T-helper 22 cell (primary cell): ENCODE results near the gene IL16.
"Not testable (repeated sequence)": the region's sequence is repeated elsewhere in the genome, so short reads cannot be mapped to it uniquely, and the experiment has no call there.

Experiments used
- DNase-seq: peaks from one replicate; pipeline ENCODE4 v3.0.0-alpha.2; 2020; ENCODE audit warnings: low read depth

IL16 gene

GRCh38 chr15:81207987-81208386 lies 11.3 kb downstream of the IL16 start:
- DNase-seq = not testable (repeated sequence)

GRCh38 chr15:81209635-81210034 lies 13.0 kb downstream of the IL16 start:
- no peak for DNase-seq

GRCh38 chr15:81211376-81211775 lies 14.7 kb downstream of the IL16 start:
- DNase-seq = no peak

- DNase-seq = no peak
Measured at GRCh38 chr15:81213982-81214381, 17.3 kb downstream of the IL16 start.

- no peak for DNase-seq
Measured at GRCh38 chr15:81215531-81215930, 18.9 kb downstream of the IL16 start.

- DNase-seq = no peak
Measured at GRCh38 chr15:81215983-81216382, 19.3 kb downstream of the IL16 start.

GRCh38 chr15:81216422-81216821 lies 19.7 kb downstream of the IL16 start:
- DNase-seq = no peak

- DNase-seq = no peak
Measured at GRCh38 chr15:81221449-81221848, 24.8 kb downstream of the IL16 start.

- DNase-seq = no peak
Measured at GRCh38 chr15:81222007-81222406, 25.3 kb downstream of the IL16 start.

- DNase-seq = no peak
Measured at GRCh38 chr15:81223346-81223971, 26.8 kb downstream of the IL16 start.

- DNase-seq = no peak
Measured at GRCh38 chr15:81224232-81224631, 27.6 kb downstream of the IL16 start.

- DNase-seq = no peak
Measured at GRCh38 chr15:81225161-81225671, 28.5 kb downstream of the IL16 start.

- no peak for DNase-seq
Measured at GRCh38 chr15:81227716-81228115, 31.0 kb downstream of the IL16 start.

GRCh38 chr15:81229586-81229985 lies 32.9 kb downstream of the IL16 start:
- DNase-seq = no peak

GRCh38 chr15:81235276-81236123 lies 38.8 kb downstream of the IL16 start:
- DNase-seq = no peak

- no peak for DNase-seq
Measured at GRCh38 chr15:81239190-81239589, 42.5 kb downstream of the IL16 start.

- DNase-seq = no peak
Measured at GRCh38 chr15:81242778-81243177, 46.1 kb downstream of the IL16 start.

- no peak for DNase-seq
Measured at GRCh38 chr15:81244306-81244705, 47.6 kb downstream of the IL16 start.

- no peak for DNase-seq
Measured at GRCh38 chr15:81253846-81254245, 57.2 kb downstream of the IL16 start.

GRCh38 chr15:81254277-81254915 lies 57.7 kb downstream of the IL16 start:
- no peak for DNase-seq

- no peak for DNase-seq
Measured at GRCh38 chr15:81254916-81255290, 58.2 kb downstream of the IL16 start.

GRCh38 chr15:81255315-81255957 lies 58.8 kb downstream of the IL16 start:
- no peak for DNase-seq

- no peak for DNase-seq
Measured at GRCh38 chr15:81255958-81256320, 59.3 kb downstream of the IL16 start.
